Gastroesophageal sphincter (tissue), 3 donors: Measurements from ENCODE around the gene MRPL17.
"Not testable (repeated sequence)": the region's sequence is repeated elsewhere in the genome, so short reads cannot be mapped to it uniquely, and the experiment has no call there.

Source experiments
- CTCF ChIP-seq, 4 experiments: fragments of 200-600 bp in 2 of 4; fragments of 450-650 bp in 2 of 4; sonication (generic) in 1 of 4; IDR thresholded peaks; one replicate each; pipeline ENCODE4 v1.5.1; 2017 to 2019; ENCODE audit warnings: antibody characterized with exemption in 4 of 4, mild to moderate bottlenecking in 2 of 4, moderate library complexity in 2 of 4
- EP300 ChIP-seq: sonication (generic); formaldehyde crosslinking; IDR thresholded peaks from one replicate; pipeline ENCODE4 v1.6.1; 2017; ENCODE audit warnings: antibody characterized with exemption, mild to moderate bottlenecking
- POLR2A ChIP-seq, 2 donors: fragments of 450-650 bp; IDR thresholded peaks; one replicate each; pipeline ENCODE4 v1.6.1; 2017; ENCODE audit warnings: antibody characterized with exemption in 2 of 2, mild to moderate bottlenecking in 2 of 2, moderate library complexity in 1 of 2
- POLR2AphosphoS5 ChIP-seq: sonication (generic); formaldehyde crosslinking; IDR thresholded peaks from one replicate; pipeline ENCODE4 v1.6.1; 2017; ENCODE audit warnings: antibody characterized with exemption

GRCh38 chr11:6684068-6684467 is 928 bp upstream of the MRPL17 start:
- TF ChIP-seq EP300; CTCF (IDR thresholded peaks at IDR 0.05); POLR2AphosphoS5; POLR2A (IDR thresholded peaks at IDR 0.05): not testable (repeated sequence)
